Nephron progenitor cell (in vitro differentiated cells): Measurements from ENCODE around the gene ALLC.

Experiments
- DNase-seq: peaks from one replicate; pipeline ENCODE4 v3.0.0; 2021
- H3K27ac Mint-ChIP-seq: 2 replicates; pipeline ENCODE4 v1.8.0; 2021; ENCODE audit warnings: mild to moderate bottlenecking, moderate library complexity, mixed read lengths
- H3K27me3 Mint-ChIP-seq: 2 replicates; pipeline ENCODE4 v1.8.0; 2021; ENCODE audit warnings: mild to moderate bottlenecking, low read depth, mixed read lengths; ENCODE audit not compliant: poor library complexity
- H3K36me3 Mint-ChIP-seq: 2 replicates; pipeline ENCODE4 v1.8.0; 2021; ENCODE audit warnings: low read depth, mixed read lengths
- H3K4me1 Mint-ChIP-seq: 2 replicates; pipeline ENCODE4 v1.8.0; 2021; ENCODE audit warnings: mixed read lengths
- H3K4me3 Mint-ChIP-seq: 2 replicates; pipeline ENCODE4 v1.8.0; 2021; ENCODE audit warnings: mild to moderate bottlenecking, moderate library complexity, mixed read lengths
- H3K9me3 Mint-ChIP-seq: 2 replicates; pipeline ENCODE4 v1.8.0; 2021; ENCODE audit warnings: mild to moderate bottlenecking, moderate library complexity, mixed read lengths
- TF ChIP-seq, protein P1 (sequence below): fragments of 200-600 bp; sonication (generic); IDR thresholded peaks from 2 replicates; pipeline ENCODE4 v1.5.0; 2021; ENCODE audit warnings: antibody characterized with exemption

Gene ALLC

GRCh38 chr2:3637692-3638455, 20.1 kb upstream of the ALLC start:
- H3K4me3 Mint-ChIP-seq: no peak overlapping the region
- peaks cover 19% of the 10 kb centered on the region for H3K27me3 Mint-ChIP-seq
- H3K27ac Mint-ChIP-seq: no peak overlapping the region
- H3K4me1 Mint-ChIP-seq: peaks cover 6% of the 10 kb centered on the region
- no peaks in the 10 kb centered on the region for H3K9me3 Mint-ChIP-seq
- DNase-seq: no peak
- no peaks in the 10 kb centered on the region for H3K36me3 Mint-ChIP-seq
- TF ChIP-seq, protein P1, sequence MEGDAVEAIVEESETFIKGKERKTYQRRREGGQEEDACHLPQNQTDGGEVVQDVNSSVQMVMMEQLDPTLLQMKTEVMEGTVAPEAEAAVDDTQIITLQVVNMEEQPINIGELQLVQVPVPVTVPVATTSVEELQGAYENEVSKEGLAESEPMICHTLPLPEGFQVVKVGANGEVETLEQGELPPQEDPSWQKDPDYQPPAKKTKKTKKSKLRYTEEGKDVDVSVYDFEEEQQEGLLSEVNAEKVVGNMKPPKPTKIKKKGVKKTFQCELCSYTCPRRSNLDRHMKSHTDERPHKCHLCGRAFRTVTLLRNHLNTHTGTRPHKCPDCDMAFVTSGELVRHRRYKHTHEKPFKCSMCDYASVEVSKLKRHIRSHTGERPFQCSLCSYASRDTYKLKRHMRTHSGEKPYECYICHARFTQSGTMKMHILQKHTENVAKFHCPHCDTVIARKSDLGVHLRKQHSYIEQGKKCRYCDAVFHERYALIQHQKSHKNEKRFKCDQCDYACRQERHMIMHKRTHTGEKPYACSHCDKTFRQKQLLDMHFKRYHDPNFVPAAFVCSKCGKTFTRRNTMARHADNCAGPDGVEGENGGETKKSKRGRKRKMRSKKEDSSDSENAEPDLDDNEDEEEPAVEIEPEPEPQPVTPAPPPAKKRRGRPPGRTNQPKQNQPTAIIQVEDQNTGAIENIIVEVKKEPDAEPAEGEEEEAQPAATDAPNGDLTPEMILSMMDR: no peak

DNA sequence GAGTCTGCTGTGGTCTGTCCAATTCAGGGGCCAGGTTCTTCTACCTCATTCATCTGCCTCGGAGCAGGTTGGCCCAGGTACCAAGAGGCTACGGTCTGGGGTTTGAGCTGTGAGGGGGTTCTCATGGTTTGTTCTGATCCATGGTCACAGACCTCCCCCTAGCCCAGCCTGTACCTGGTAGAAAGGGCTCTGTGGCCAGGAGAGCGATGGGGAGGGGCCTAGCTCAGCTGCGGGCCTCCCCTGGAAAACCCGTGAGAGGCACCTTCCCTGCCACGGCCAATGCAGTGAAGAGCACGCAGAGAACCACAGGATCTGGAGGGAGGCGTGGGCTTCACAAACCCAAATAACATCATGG, 19.6 kb upstream of the ALLC start:
- Mint-ChIP-seq H3K4me3 (no peak overlapping the region), H3K27me3 (peaks cover 23% of the 10 kb centered on the region), H3K36me3 (no peaks in the 10 kb centered on the region), H3K9me3 (no peaks in the 10 kb centered on the region), H3K4me1 (peaks cover 10% of the 10 kb centered on the region), H3K27ac (no peak overlapping the region)
- TF ChIP-seq, protein P1: no peak
- DNase-seq: no peak

- Mint-ChIP-seq H3K4me3 (no peak overlapping the region), H3K36me3 (no peaks in the 10 kb centered on the region), H3K9me3 (no peaks in the 10 kb centered on the region), H3K4me1 (peaks cover 10% of the 10 kb centered on the region), H3K27me3 (peaks cover 20% of the 10 kb centered on the region), H3K27ac (no peak overlapping the region)
- TF ChIP-seq, protein P1: no peak
- no peak for DNase-seq
Measured at GRCh38 chr2:3639015-3639630, 18.9 kb upstream of the ALLC start.

- Mint-ChIP-seq H3K27me3 (peaks cover 17% of the 10 kb centered on the region), H3K36me3 (no peaks in the 10 kb centered on the region), H3K4me3 (no peak overlapping the region), H3K9me3 (no peaks in the 10 kb centered on the region), H3K4me1 (peaks cover 10% of the 10 kb centered on the region), H3K27ac (no peak overlapping the region)
- TF ChIP-seq, protein P1: no peak
- DNase-seq: no peak
Measured at GRCh38 chr2:3639653-3640052, 18.3 kb upstream of the ALLC start.

GRCh38 chr2:3641181-3641580, 16.8 kb upstream of the ALLC start:
- Mint-ChIP-seq H3K36me3 (no peaks in the 10 kb centered on the region), H3K4me3 (no peak overlapping the region), H3K4me1 (peaks cover 10% of the 10 kb centered on the region), H3K27me3 (peaks cover 15% of the 10 kb centered on the region), H3K27ac (no peak overlapping the region), H3K9me3 (no peaks in the 10 kb centered on the region)
- no peak for DNase-seq
- TF ChIP-seq, protein P1: no peak
